ENCODE results near the gene SHB.
"Not testable (repeated sequence)": the region's sequence is repeated elsewhere in the genome, so short reads cannot be mapped to it uniquely, and the experiment has no call there.

Gene SHB

GRCh38 chr9:37908698-37909186 lies 160.3 kb downstream of the SHB start:
- Mint-ChIP-seq H3K9me3 (no peaks in the 10 kb centered on the region), H3K27ac (no peak overlapping the region), H3K4me3 (no peak overlapping the region), H3K36me3 (no peaks in the 10 kb centered on the region), H3K4me1 (peaks cover 7% of the 10 kb centered on the region), H3K27me3 (no peaks in the 10 kb centered on the region)

- H3K4me1 Mint-ChIP-seq = peaks cover 7% of the 10 kb centered on the region
- no peak overlapping the region for H3K27ac Mint-ChIP-seq
- H3K27me3 Mint-ChIP-seq = no peaks in the 10 kb centered on the region
- H3K36me3 Mint-ChIP-seq = no peaks in the 10 kb centered on the region
- no peak overlapping the region for H3K4me3 Mint-ChIP-seq
- no peaks in the 10 kb centered on the region for H3K9me3 Mint-ChIP-seq
Observed at GRCh38 chr9:37908283-37908682, 160.7 kb downstream of the SHB start.

GRCh38 chr9:37906312-37907239 lies 162.5 kb downstream of the SHB start:
- no peaks in the 10 kb centered on the region for H3K27me3 Mint-ChIP-seq
- no peaks in the 10 kb centered on the region for H3K36me3 Mint-ChIP-seq
- H3K27ac Mint-ChIP-seq = peak overlapping the region; percentile 82
- H3K4me1 Mint-ChIP-seq = peaks cover 18% of the 10 kb centered on the region
- peak overlapping the region; percentile 19 for H3K4me3 Mint-ChIP-seq
- H3K9me3 Mint-ChIP-seq = no peaks in the 10 kb centered on the region

- no peaks in the 10 kb centered on the region for H3K36me3 Mint-ChIP-seq
- peak overlapping the region; percentile 82 for H3K27ac Mint-ChIP-seq
- no peaks in the 10 kb centered on the region for H3K27me3 Mint-ChIP-seq
- no peaks in the 10 kb centered on the region for H3K9me3 Mint-ChIP-seq
- H3K4me1 Mint-ChIP-seq = peaks cover 18% of the 10 kb centered on the region
- H3K4me3 Mint-ChIP-seq = peak overlapping the region; percentile 19
Observed at GRCh38 chr9:37905776-37906175, 163.3 kb downstream of the SHB start.

- no peaks in the 10 kb centered on the region for H3K27me3 Mint-ChIP-seq
- no peaks in the 10 kb centered on the region for H3K9me3 Mint-ChIP-seq
- H3K36me3 Mint-ChIP-seq = no peaks in the 10 kb centered on the region
- no peak overlapping the region for H3K27ac Mint-ChIP-seq
- peaks cover 18% of the 10 kb centered on the region for H3K4me1 Mint-ChIP-seq
- H3K4me3 Mint-ChIP-seq = peak overlapping the region; percentile 89
Observed at GRCh38 chr9:37905131-37905505, 163.9 kb downstream of the SHB start.

- H3K4me1 Mint-ChIP-seq = peaks cover 18% of the 10 kb centered on the region
- H3K4me3 Mint-ChIP-seq = peak overlapping the region; percentile 89
- peak overlapping the region; percentile 95 for H3K27ac Mint-ChIP-seq
- H3K36me3 Mint-ChIP-seq = no peaks in the 10 kb centered on the region
- no peaks in the 10 kb centered on the region for H3K27me3 Mint-ChIP-seq
- H3K9me3 Mint-ChIP-seq = no peaks in the 10 kb centered on the region
Observed at GRCh38 chr9:37904445-37905130, 164.4 kb downstream of the SHB start.

GRCh38 chr9:37903647-37904444 lies 165.2 kb downstream of the SHB start, which contains the start of gene SLC25A51:
Gene SLC25A51, minus strand, starts transcription at chr9:37904127. Its CDS starts 15,577 bp downstream, at chr9:37888550.
- no peaks in the 10 kb centered on the region for H3K36me3 Mint-ChIP-seq
- H3K27ac Mint-ChIP-seq = peak within 1 kb of the TSS; percentile 95
- H3K27me3 Mint-ChIP-seq = no peaks in the 10 kb centered on the region
- H3K4me1 Mint-ChIP-seq = peaks cover 18% of the 10 kb centered on the region
- H3K9me3 Mint-ChIP-seq = no peaks in the 10 kb centered on the region
- H3K4me3 Mint-ChIP-seq = peak within 1 kb of the TSS; percentile 89

GRCh38 chr9:37902796-37903646 lies 166.0 kb downstream of the SHB start:
- no peaks in the 10 kb centered on the region for H3K36me3 Mint-ChIP-seq
- H3K27ac Mint-ChIP-seq = peak overlapping the region; percentile 83
- no peaks in the 10 kb centered on the region for H3K9me3 Mint-ChIP-seq
- H3K4me3 Mint-ChIP-seq = peak overlapping the region; percentile 89
- H3K4me1 Mint-ChIP-seq = peaks cover 18% of the 10 kb centered on the region
- no peaks in the 10 kb centered on the region for H3K27me3 Mint-ChIP-seq

GRCh38 chr9:37902131-37902530 lies 166.9 kb downstream of the SHB start:
- peaks cover 23% of the 10 kb centered on the region for H3K4me1 Mint-ChIP-seq
- H3K27ac Mint-ChIP-seq = no peak overlapping the region
- no peak overlapping the region for H3K4me3 Mint-ChIP-seq
- H3K9me3 Mint-ChIP-seq = no peaks in the 10 kb centered on the region
- no peaks in the 10 kb centered on the region for H3K27me3 Mint-ChIP-seq
- H3K36me3 Mint-ChIP-seq = peaks cover 4% of the 10 kb centered on the region

- Mint-ChIP-seq H3K9me3 (no peaks in the 10 kb centered on the region), H3K27ac (no peak overlapping the region), H3K4me3 (no peak overlapping the region), H3K4me1 (peaks cover 15% of the 10 kb centered on the region), H3K36me3 (peaks cover 8% of the 10 kb centered on the region), H3K27me3 (no peaks in the 10 kb centered on the region)
Observed at GRCh38 chr9:37899041-37899440, 170.0 kb downstream of the SHB start.

GRCh38 chr9:37897665-37898064 lies 171.4 kb downstream of the SHB start:
- Mint-ChIP-seq H3K9me3 (no peaks in the 10 kb centered on the region), H3K27me3 (no peaks in the 10 kb centered on the region), H3K4me1 (peaks cover 11% of the 10 kb centered on the region), H3K36me3 (peaks cover 15% of the 10 kb centered on the region), H3K4me3 (no peak overlapping the region), H3K27ac (no peak overlapping the region)

- Mint-ChIP-seq H3K4me3 (no peak overlapping the region), H3K9me3 (no peaks in the 10 kb centered on the region), H3K36me3 (peaks cover 25% of the 10 kb centered on the region), H3K4me1 (no peaks in the 10 kb centered on the region), H3K27me3 (no peaks in the 10 kb centered on the region), H3K27ac (no peak overlapping the region)
Observed at GRCh38 chr9:37892063-37892462, 177.0 kb downstream of the SHB start.

- H3K36me3 Mint-ChIP-seq = peaks cover 26% of the 10 kb centered on the region
- H3K27ac Mint-ChIP-seq, H3K27me3 Mint-ChIP-seq, H3K4me1 Mint-ChIP-seq, H3K9me3 Mint-ChIP-seq, H3K4me3 Mint-ChIP-seq: not testable (repeated sequence)
Observed at GRCh38 chr9:37891042-37891441, 178.0 kb downstream of the SHB start.

- H3K36me3 Mint-ChIP-seq = peaks cover 25% of the 10 kb centered on the region
- no peaks in the 10 kb centered on the region for H3K4me1 Mint-ChIP-seq
- H3K4me3 Mint-ChIP-seq = no peak overlapping the region
- no peak overlapping the region for H3K27ac Mint-ChIP-seq
- no peaks in the 10 kb centered on the region for H3K9me3 Mint-ChIP-seq
- no peaks in the 10 kb centered on the region for H3K27me3 Mint-ChIP-seq
Observed at GRCh38 chr9:37889536-37889935, 179.5 kb downstream of the SHB start.
